GM21528 (cell line): ENCODE measurements around the gene PEAK1.

ENCODE experiments used
- ATAC-seq: cut with Tn5 transposase; IDR thresholded peaks from one replicate; pipeline ENCODE4 v1.9.1; 2021; ENCODE audit warnings: mild to moderate bottlenecking, moderate library complexity; ENCODE audit not compliant: unreplicated experiment, low FRiP score

PEAK1 gene

DNA sequence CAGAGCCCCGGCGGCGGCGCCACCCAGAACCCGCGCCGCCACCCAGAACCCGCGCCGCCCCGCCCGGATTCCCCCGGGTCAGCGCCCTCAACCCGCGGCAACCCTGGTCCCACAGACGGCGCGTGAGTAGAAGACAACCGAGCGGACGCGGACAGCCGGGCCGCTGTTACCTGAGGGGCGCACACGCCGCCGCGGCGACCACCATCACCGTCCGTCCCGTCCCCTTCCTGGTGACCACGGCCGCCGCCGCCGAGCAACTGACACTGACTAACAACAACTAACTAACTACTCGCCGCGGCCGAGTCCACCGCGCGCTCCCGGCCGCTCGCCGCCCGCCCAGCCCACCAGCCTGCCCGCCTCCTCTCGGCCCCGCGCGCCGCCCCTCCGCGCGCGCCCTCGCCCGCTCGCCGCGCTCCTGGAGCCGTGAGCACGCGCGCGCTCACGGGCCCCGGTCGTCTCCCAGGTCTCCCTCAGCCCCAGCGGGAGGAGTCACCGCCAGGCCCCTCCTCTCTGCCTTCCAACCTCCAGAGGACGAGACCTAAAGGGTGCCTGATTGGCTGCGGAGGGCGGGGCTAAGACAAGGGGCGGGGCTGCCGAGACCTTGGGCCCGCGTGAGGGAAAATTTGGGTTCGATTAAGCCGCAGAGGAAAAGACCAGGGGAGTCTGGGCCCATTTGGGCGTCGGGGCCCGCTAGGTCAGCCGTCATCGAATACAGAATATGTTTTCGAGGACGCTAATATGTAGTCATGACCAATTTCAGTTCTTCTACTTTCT is at the start of gene PEAK1:
TSS of gene PEAK1 (minus strand) at position 269 of the 774 bp plus-strand sequence. CDS start 238,178 bp downstream, outside the sequence.
- peak; percentile 88 for ATAC-seq

DNA sequence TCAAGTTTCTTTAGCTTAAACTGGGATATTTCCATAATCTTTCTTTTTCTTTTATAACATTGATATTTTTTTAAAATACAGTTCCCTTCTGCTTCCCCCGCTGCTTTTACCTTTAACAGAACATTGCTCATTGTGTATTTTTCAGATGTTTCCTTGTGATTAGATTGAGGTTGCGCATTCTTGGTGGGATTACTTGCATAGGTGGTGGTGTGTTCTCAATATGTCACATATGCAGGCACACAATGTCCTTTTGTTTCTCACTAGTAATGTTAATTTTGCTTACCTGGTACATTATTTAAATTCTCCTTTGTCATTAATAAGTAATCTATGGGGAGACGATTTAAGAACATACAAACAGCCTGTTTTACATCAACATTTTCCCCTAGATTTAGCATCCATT is 49.0 kb upstream of the PEAK1 start:
- ATAC-seq, result no peak

DNA sequence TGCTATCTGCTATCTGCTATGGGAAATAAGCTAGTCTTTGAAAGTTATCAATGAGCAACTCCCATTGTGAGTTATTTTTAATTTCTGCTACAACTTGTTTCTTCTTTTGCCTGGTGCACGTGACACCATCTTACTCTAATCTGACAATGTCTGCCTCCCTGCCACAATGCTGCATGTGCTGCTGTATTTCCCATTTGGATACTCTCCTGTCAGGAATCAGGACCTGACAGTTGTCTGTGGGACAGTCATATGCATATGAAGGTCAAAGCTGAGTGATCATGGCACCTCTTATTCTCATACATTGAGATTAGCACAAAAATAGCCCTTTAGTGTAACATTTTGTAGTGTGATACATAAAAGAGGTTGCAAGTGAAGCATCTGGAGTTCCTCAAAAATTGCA is 46.6 kb upstream of the PEAK1 start:
- no peak for ATAC-seq

- no peak for ATAC-seq
Observed at GRCh38 chr15:77464129-77464865, 44.4 kb upstream of the PEAK1 start.

GRCh38 chr15:77461486-77461885 is 41.6 kb upstream of the PEAK1 start:
- ATAC-seq, result no peak

DNA sequence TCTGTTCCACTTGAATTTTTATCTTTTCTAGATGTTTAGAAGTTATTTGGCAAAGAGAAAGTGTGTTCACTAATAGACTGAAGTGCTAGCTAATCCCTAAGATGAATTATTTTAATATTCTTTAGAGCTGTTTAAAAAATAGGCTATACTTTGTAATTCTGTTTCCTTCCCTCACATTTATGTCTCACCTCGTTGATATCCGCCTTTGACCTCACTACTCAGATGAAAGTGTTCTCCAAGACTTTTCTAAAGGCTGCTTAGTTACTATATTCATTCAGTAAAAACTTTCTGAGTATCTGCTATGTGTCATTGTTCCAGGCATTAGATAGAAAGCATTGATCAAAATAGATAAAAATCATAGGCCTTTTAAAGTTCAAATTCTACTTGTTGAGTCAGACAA is 39.1 kb upstream of the PEAK1 start:
- no peak for ATAC-seq

DNA sequence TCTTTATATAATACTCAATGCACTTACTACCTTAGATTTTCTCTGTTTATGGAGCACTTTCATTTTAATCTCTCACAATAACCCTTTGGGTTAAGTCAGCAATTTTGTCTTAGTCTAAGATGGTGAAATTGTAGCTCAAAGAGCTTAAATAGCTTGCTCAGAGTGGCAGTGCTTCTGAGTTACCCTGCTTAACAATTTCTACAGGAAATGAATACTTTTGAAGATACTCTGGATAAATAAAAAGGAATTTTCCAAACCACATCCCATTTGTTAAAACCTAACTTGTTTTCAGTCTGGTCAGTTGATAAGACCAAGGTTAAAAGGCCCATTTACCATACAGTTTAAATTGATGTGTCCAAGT is 38.0 kb upstream of the PEAK1 start:
- ATAC-seq, result no peak

- no peak for ATAC-seq
Observed at GRCh38 chr15:77457191-77457904, 37.4 kb upstream of the PEAK1 start.

GRCh38 chr15:77456746-77457145 is 36.8 kb upstream of the PEAK1 start:
- ATAC-seq, result no peak

- no peak for ATAC-seq
Observed at GRCh38 chr15:77455696-77456321, 35.9 kb upstream of the PEAK1 start.

GRCh38 chr15:77454951-77455350 is 35.0 kb upstream of the PEAK1 start:
- no peak for ATAC-seq

- no peak for ATAC-seq
Observed at GRCh38 chr15:77454265-77454664, 34.4 kb upstream of the PEAK1 start.

GRCh38 chr15:77446840-77447390 is 27.0 kb upstream of the PEAK1 start:
- no peak for ATAC-seq

DNA sequence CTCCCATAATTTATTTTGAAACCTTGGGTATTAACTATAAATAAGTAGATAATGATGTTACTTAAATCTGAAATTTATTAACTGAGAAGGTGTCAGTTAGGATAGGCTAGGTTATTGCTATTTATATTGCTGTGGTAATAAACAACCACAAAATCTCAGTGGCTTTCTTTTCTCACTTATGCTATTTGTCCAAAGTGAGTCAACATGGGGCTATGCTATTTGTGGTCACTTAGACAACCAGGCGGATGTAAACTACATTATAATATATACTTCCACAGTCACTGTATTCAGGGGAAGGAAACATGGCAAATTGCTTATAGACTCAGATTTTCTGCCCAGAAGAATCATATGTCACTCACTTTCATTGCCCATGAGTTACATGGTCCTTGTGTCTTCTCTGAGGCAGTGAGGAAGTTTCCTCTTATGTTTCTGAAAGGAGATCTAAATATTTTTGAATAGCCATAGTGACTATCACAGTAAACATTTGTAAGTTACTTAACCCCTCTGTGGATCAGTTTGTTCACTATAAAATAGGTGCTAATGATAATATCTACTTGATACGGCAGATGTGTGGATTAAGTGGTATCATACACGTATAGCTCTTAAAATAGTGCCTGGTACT is 20.6 kb upstream of the PEAK1 start:
- ATAC-seq, result peak; percentile 86

- ATAC-seq, result no peak
Observed at GRCh38 chr15:77437264-77437663, 17.4 kb upstream of the PEAK1 start.

DNA sequence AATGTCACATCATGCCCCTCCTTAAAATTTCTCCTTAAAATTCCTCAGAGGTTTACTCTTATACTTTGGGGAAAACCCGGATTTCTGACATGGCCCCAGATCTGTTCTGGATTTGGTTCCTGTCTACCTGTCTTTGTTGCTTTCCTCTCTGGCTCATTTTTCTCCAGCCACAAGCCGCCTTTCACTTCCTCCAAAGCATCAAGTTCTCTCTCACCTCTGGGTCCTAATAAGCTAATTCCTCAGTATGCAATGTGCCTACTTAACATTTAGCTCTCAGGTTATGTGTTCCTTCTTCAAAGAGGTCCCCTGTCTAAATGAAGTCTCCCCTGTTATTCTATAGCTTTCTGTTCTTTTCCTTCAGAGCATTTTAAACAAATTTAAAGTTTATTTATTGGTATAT is 16.9 kb upstream of the PEAK1 start:
- ATAC-seq, result no peak

GRCh38 chr15:77430652-77431051 is 10.7 kb upstream of the PEAK1 start:
- ATAC-seq, result no peak

DNA sequence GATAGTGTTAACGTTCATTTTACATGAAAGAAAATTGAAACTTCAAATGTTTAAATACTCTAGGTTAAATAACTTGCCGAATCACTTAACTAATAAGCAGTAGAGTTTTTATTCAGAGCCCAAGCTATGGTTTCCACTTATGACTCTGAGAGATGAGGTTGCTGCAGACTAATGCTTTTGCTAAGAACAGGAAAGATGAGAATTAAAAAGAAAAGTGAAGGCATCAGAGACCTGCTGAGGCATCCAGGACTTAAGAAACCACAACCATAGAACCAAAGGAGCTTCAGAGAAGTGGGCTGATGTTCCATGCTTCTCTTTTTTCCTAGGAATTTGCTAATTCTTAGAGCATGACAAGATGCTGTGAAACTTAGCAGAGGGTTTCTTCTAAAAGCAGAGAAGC is 10.3 kb upstream of the PEAK1 start:
- ATAC-seq, result no peak

GRCh38 chr15:77426871-77427270 is 7.0 kb upstream of the PEAK1 start:
- no peak for ATAC-seq

GRCh38 chr15:77426377-77426776 is 6.5 kb upstream of the PEAK1 start:
- no peak for ATAC-seq
